Natural killer cell (primary cell): ENCODE results near the gene GABBR2. TPM values are rescaled to one million over a fixed set of nuclear protein-coding genes. Genes with fewer than 3 reads are reported as not detected.

Source experiments
- ATAC-seq, 3 donors: fragments of 150-1000 bp in 2 of 3; fragments of 200-7000 bp in 1 of 3; cut with Tn5 transposase; 1 replicate in 1 of 3; 2 replicates in 2 of 3; pipeline ENCODE4 v1.10.0; 2021; ENCODE audit warnings: mild to moderate bottlenecking in 2 of 3, moderate library complexity in 2 of 3
- DNase-seq, 2 donors: peaks; one replicate each; pipeline versions ENCODE4 v3.0.0 to v3.0.0-alpha.2; 2013 to 2021; ENCODE audit warnings: mixed read lengths in 1 of 2
- H3K27ac ChIP-seq: one replicate; pipeline ENCODE4 v1.5.1; 2013; ENCODE audit warnings: mild to moderate bottlenecking, low read length
- H3K27me3 ChIP-seq: one replicate; pipeline ENCODE4 v1.6.1; 2013; ENCODE audit warnings: low read length; ENCODE audit not compliant: control insufficient read depth, insufficient read depth
- H3K36me3 ChIP-seq: one replicate; pipeline ENCODE4 v1.6.1; 2013; ENCODE audit warnings: low read length; ENCODE audit not compliant: control insufficient read depth, insufficient read depth
- H3K4me1 ChIP-seq: one replicate; pipeline ENCODE4 v1.6.1; 2013; ENCODE audit warnings: low read length; ENCODE audit not compliant: control insufficient read depth, insufficient read depth
- H3K4me3 ChIP-seq: one replicate; pipeline ENCODE4 v1.5.1; 2013; ENCODE audit warnings: low read length
- H3K9me3 ChIP-seq: one replicate; pipeline ENCODE4 v1.6.1; 2013; ENCODE audit warnings: low read length; ENCODE audit not compliant: control insufficient read depth, insufficient read depth
- H3K27ac Mint-ChIP-seq, 2 donors: one replicate each; pipeline ENCODE4 v1.8.0; 2022; ENCODE audit warnings: mild to moderate bottlenecking in 2 of 2, mixed read lengths in 2 of 2, moderate library complexity in 1 of 2
- H3K27me3 Mint-ChIP-seq, 2 donors: one replicate each; pipeline ENCODE4 v1.8.0; 2022; ENCODE audit warnings: low read depth in 2 of 2, mixed read lengths in 2 of 2
- H3K36me3 Mint-ChIP-seq: one replicate; pipeline ENCODE4 v1.8.0; 2022; ENCODE audit warnings: mixed read lengths
- H3K4me1 Mint-ChIP-seq, 2 donors: one replicate each; pipeline ENCODE4 v1.8.0; 2022; ENCODE audit warnings: mixed read lengths in 2 of 2
- H3K4me3 Mint-ChIP-seq: one replicate; pipeline ENCODE4 v1.8.0; 2022; ENCODE audit warnings: mild to moderate bottlenecking, moderate library complexity, mixed read lengths
- H3K9me3 Mint-ChIP-seq, 2 donors: one replicate each; pipeline ENCODE4 v1.8.0; 2022; ENCODE audit warnings: mixed read lengths in 2 of 2
- CTCF ChIP-seq: fragments of 200-600 bp; IDR thresholded peaks from one replicate; pipeline ENCODE4 v1.8.0; 2022; ENCODE audit warnings: antibody characterized with exemption
- WGBS: methylation state at CpG from one replicate; pipeline ENCODE4 v1.1.7; 2013; ENCODE audit warnings: missing lambda C conversion rate; ENCODE audit not compliant: insufficient coverage; 5-methylcytosine and 5-hydroxymethylcytosine counted together
- intact Hi-C: fragments of 100-400 bp; cut with micrococcal nuclease; formaldehyde crosslinking; loops from one replicate; pipeline ENCODE4 v1.14.2; 2022
- total RNA-seq, 4 donors: library from RNA; stranded (reverse); fragments of 120-200 nt in 1 of 4; gene quantifications; one replicate each; pipeline versions ENCODE4 v1.2.3 to v1.2.4, GENCODE V29; 2013 to 2022

The GABBR2 gene
- total RNA-seq, 3 donors from 2014 or later (not counting 1 experiment from before 2014, with no cell fraction given), result not detected

GRCh38 chr9:98516897-98517503 is 191.7 kb downstream of the GABBR2 start:
- Histone ChIP-seq H3K36me3 (no peaks in the 10 kb centered on the region), H3K4me1 (no peaks in the 10 kb centered on the region), H3K27ac (no peak overlapping the region), H3K4me3 (no peak overlapping the region), H3K27me3 (no peaks in the 10 kb centered on the region), H3K9me3 (no peaks in the 10 kb centered on the region)
- DNase-seq (no peak), ATAC-seq (no peak)
- Mint-ChIP-seq H3K4me1 (no peaks in the 10 kb centered on the region), H3K4me3 (no peak overlapping the region), H3K27ac (no peak overlapping the region), H3K9me3 (no peaks in the 10 kb centered on the region), H3K36me3 (no peaks in the 10 kb centered on the region), H3K27me3 (peaks cover 12 to 21% of the 10 kb centered on the region in 2 donors)
- WGBS, result 76% methylated on average over 9 of the region's 9 CpGs
- intact Hi-C loops, result no loop called here
- TF ChIP-seq CTCF, result no peak

- H3K36me3 Mint-ChIP-seq, result no peaks in the 10 kb centered on the region
- H3K27ac Mint-ChIP-seq, result no peak overlapping the region
- H3K4me3 ChIP-seq, result no peak overlapping the region
- no peak overlapping the region for H3K4me3 Mint-ChIP-seq
- DNase-seq, result no peak
- peaks cover 5 to 19% of the 10 kb centered on the region in 2 donors for H3K27me3 Mint-ChIP-seq
- intact Hi-C loops, result no loop called here
- no peaks in the 10 kb centered on the region for H3K9me3 ChIP-seq
- no peaks in the 10 kb centered on the region for H3K4me1 Mint-ChIP-seq
- ATAC-seq, result no peak
- H3K27ac ChIP-seq, result no peak overlapping the region
- WGBS, result 86% methylated on average over 7 of the region's 7 CpGs
- no peaks in the 10 kb centered on the region for H3K27me3 ChIP-seq
- H3K9me3 Mint-ChIP-seq, result no peaks in the 10 kb centered on the region
- H3K4me1 ChIP-seq, result no peaks in the 10 kb centered on the region
- H3K36me3 ChIP-seq, result no peaks in the 10 kb centered on the region
- TF ChIP-seq CTCF, result no peak
Observed at GRCh38 chr9:98516205-98516896, 192.4 kb downstream of the GABBR2 start.

- Histone ChIP-seq H3K9me3 (no peaks in the 10 kb centered on the region), H3K36me3 (no peaks in the 10 kb centered on the region), H3K27me3 (no peaks in the 10 kb centered on the region), H3K4me1 (no peaks in the 10 kb centered on the region), H3K27ac (no peak overlapping the region), H3K4me3 (no peak overlapping the region)
- intact Hi-C loops, result no loop called here
- Mint-ChIP-seq H3K9me3 (no peaks in the 10 kb centered on the region), H3K27me3 (peaks cover 0 to 15% of the 10 kb centered on the region in 2 donors), H3K4me1 (no peaks in the 10 kb centered on the region), H3K4me3 (no peak overlapping the region), H3K36me3 (no peaks in the 10 kb centered on the region), H3K27ac (no peak overlapping the region)
- ATAC-seq, result no peak
- no peak for TF ChIP-seq CTCF
- WGBS, result 83% methylated on average over 4 of the region's 4 CpGs
- no peak for DNase-seq
Observed at GRCh38 chr9:98515506-98516204, 193.1 kb downstream of the GABBR2 start.
